Lower leg skin (tissue), 3 donors: ENCODE data around the gene FGF18.

Experiments
- CTCF ChIP-seq, 3 donors: fragments of 450-650 bp; IDR thresholded peaks; one replicate each; pipeline ENCODE4 v1.5.1; 2016; ENCODE audit warnings: antibody characterized with exemption in 3 of 3, mild to moderate bottlenecking in 3 of 3, moderate library complexity in 2 of 3
- POLR2A ChIP-seq, 2 donors: fragments of 450-650 bp; IDR thresholded peaks; one replicate each; pipeline ENCODE4 v1.6.1; 2016 to 2017; ENCODE audit warnings: antibody characterized with exemption in 2 of 2, mild to moderate bottlenecking in 1 of 2, moderate library complexity in 1 of 2

- TF ChIP-seq CTCF (IDR thresholded peaks at IDR 0.05) (no peak), POLR2A (IDR thresholded peaks at IDR 0.05) (no peak)
Measured at GRCh38 chr5:171498166-171498565, 78.7 kb downstream of the FGF18 start.
